Hepatocyte (in vitro differentiated cells): ENCODE results near the gene LMX1B. TPM values are rescaled to one million over a fixed set of nuclear protein-coding genes. Genes with fewer than 3 reads are reported as not detected.

ENCODE experiments used
- DNase-seq: peaks from one replicate; pipeline ENCODE4 v3.0.0-alpha.2; 2016; ENCODE audit warnings: low spot score
- H2AFZ ChIP-seq: fragments of 200-600 bp; sonication (generic); 2 replicates; pipeline ENCODE4 v1.6.0; 2016; ENCODE audit warnings: antibody characterized with exemption, mild to moderate bottlenecking
- H3K27ac ChIP-seq: fragments of 200-600 bp; sonication (generic); 2 replicates; pipeline ENCODE4 v1.5.1; 2016; ENCODE audit warnings: mild to moderate bottlenecking
- H3K27me3 ChIP-seq: fragments of 200-600 bp; sonication (generic); 2 replicates; pipeline ENCODE4 v1.6.1; 2016
- H3K36me3 ChIP-seq: fragments of 200-600 bp; sonication (generic); replicated peaks from 2 replicates; pipeline ENCODE4 v1.5.1; 2016; ENCODE audit warnings: low read depth; ENCODE audit not compliant: insufficient read depth
- H3K4me1 ChIP-seq: fragments of 200-600 bp; sonication (generic); 2 replicates; pipeline ENCODE4 v1.5.1; 2016; ENCODE audit warnings: mild to moderate bottlenecking, moderate library complexity; ENCODE audit not compliant: insufficient read depth
- H3K4me2 ChIP-seq: fragments of 200-600 bp; sonication (generic); 2 replicates; pipeline ENCODE4 v1.6.0; 2016
- H3K4me3 ChIP-seq: fragments of 200-600 bp; sonication (generic); 2 replicates; pipeline ENCODE4 v1.5.1; 2016; ENCODE audit warnings: mild to moderate bottlenecking
- H3K79me2 ChIP-seq: fragments of 200-600 bp; sonication (generic); 2 replicates; pipeline ENCODE4 v1.6.0; 2017; ENCODE audit warnings: mild to moderate bottlenecking
- H3K9me2 ChIP-seq: fragments of 200-600 bp; sonication (generic); replicated peaks from 2 replicates; pipeline ENCODE4 v1.6.0; 2017; ENCODE audit warnings: mild to moderate bottlenecking; ENCODE audit not compliant: insufficient read depth
- H3K9me3 ChIP-seq: fragments of 200-600 bp; sonication (generic); 2 replicates; pipeline ENCODE4 v1.5.1; 2016; ENCODE audit warnings: low read depth, mild to moderate bottlenecking
- H4K20me1 ChIP-seq: fragments of 200-600 bp; sonication (generic); 2 replicates; pipeline ENCODE4 v1.6.0; 2016; ENCODE audit warnings: mild to moderate bottlenecking; ENCODE audit not compliant: insufficient read depth, poor library complexity, severe bottlenecking
- EZH2 ChIP-seq: fragments of 200-600 bp; sonication (generic); IDR thresholded peaks from 2 replicates; pipeline ENCODE4 v1.6.1; 2016; ENCODE audit warnings: antibody characterized with exemption, mild to moderate bottlenecking, borderline replicate concordance
- EZH2phosphoT487 ChIP-seq: fragments of 200-600 bp; sonication (generic); IDR thresholded peaks from one replicate; pipeline ENCODE4 v1.6.1; 2018; ENCODE audit warnings: antibody characterized with exemption, mild to moderate bottlenecking, low read depth, moderate library complexity; ENCODE audit not compliant: unreplicated experiment, severe bottlenecking
- WGBS: methylation state at CpG from one replicate; pipeline ENCODE4 v1.1.6; 2016; ENCODE audit warnings: low lambda C conversion rate; ENCODE audit errors: missing lambda C conversion rate; 5-methylcytosine and 5-hydroxymethylcytosine counted together
- polyA plus RNA-seq: library from polyadenylated mRNA; unstranded; fragments of >200 nt; fragmentation: Nextera tagmentation; extraction: Ambion mirVana; gene quantifications from 2 replicates; pipeline ENCODE4 v1.2.1, GENCODE V29; 2016
- total RNA-seq: library from RNA; depleted of rRNA; stranded (reverse); fragments of >200 nt; gene quantifications from 2 replicates; pipeline ENCODE4 v1.2.3, GENCODE V29; 2014
- TF ChIP-seq, protein P1 (sequence below): fragments of 200-600 bp; sonication (generic); IDR thresholded peaks from 2 replicates; pipeline ENCODE4 v1.5.1; 2016; ENCODE audit warnings: antibody characterized with exemption, mild to moderate bottlenecking; ENCODE audit not compliant: poor library complexity

LMX1B gene
- total and polyA plus RNA-seq, 2 experiments from 2014 or later, result 0.16 TPM; not detected in 1

DNA sequence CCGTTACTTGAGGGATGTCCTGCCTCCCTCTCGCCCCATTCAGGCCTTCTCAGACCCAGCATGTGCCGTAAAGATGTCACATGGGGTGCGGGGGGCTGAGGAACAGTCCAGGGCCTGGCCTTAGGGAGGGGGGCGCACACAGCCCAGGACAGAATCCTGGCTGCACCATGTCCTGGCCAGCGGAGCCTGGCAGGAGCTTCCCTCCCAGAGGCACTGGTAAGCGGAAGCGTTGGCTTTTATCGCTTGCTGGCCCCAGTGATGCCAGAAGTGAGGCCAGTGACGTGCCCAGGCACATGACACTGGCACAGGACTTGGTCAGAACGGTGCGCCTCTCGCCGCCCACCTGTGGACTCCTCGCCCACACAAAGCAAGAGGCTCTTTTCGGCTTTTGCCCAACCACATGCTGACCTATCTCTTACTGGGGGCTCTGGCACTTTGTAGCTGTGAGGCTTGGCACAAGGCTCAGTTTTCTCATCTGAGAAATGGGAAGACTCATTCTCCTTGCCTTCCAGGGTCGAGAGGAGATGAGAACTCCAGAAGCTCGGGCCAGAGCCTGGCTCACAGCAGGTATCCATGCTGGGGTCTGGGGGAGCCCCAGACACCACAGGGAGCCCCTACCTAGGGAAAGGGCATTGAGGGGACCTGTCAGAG lies 59.0 kb downstream of the LMX1B start:
- H3K36me3 ChIP-seq, result no peaks in the 10 kb centered on the region
- no peak for DNase-seq
- H3K27me3 ChIP-seq, result peaks cover 49% of the 10 kb centered on the region
- H3K9me2 ChIP-seq, result no peaks in the 10 kb centered on the region
- H4K20me1 ChIP-seq, result no peaks in the 10 kb centered on the region
- H2AFZ ChIP-seq, result no peak overlapping the region
- TF ChIP-seq EZH2phosphoT487 (no peak), EZH2 (no peak)
- TF ChIP-seq, protein P1, sequence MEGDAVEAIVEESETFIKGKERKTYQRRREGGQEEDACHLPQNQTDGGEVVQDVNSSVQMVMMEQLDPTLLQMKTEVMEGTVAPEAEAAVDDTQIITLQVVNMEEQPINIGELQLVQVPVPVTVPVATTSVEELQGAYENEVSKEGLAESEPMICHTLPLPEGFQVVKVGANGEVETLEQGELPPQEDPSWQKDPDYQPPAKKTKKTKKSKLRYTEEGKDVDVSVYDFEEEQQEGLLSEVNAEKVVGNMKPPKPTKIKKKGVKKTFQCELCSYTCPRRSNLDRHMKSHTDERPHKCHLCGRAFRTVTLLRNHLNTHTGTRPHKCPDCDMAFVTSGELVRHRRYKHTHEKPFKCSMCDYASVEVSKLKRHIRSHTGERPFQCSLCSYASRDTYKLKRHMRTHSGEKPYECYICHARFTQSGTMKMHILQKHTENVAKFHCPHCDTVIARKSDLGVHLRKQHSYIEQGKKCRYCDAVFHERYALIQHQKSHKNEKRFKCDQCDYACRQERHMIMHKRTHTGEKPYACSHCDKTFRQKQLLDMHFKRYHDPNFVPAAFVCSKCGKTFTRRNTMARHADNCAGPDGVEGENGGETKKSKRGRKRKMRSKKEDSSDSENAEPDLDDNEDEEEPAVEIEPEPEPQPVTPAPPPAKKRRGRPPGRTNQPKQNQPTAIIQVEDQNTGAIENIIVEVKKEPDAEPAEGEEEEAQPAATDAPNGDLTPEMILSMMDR, result no peak
- H3K9me3 ChIP-seq, result no peaks in the 10 kb centered on the region
- peaks cover 17% of the 10 kb centered on the region for H3K4me1 ChIP-seq
- no peak overlapping the region for H3K4me3 ChIP-seq
- no peaks in the 10 kb centered on the region for H3K79me2 ChIP-seq
- 79% methylated on average over 18 of the region's 18 CpGs for WGBS
- no peak overlapping the region for H3K27ac ChIP-seq
- H3K4me2 ChIP-seq, result no peak overlapping the region

DNA sequence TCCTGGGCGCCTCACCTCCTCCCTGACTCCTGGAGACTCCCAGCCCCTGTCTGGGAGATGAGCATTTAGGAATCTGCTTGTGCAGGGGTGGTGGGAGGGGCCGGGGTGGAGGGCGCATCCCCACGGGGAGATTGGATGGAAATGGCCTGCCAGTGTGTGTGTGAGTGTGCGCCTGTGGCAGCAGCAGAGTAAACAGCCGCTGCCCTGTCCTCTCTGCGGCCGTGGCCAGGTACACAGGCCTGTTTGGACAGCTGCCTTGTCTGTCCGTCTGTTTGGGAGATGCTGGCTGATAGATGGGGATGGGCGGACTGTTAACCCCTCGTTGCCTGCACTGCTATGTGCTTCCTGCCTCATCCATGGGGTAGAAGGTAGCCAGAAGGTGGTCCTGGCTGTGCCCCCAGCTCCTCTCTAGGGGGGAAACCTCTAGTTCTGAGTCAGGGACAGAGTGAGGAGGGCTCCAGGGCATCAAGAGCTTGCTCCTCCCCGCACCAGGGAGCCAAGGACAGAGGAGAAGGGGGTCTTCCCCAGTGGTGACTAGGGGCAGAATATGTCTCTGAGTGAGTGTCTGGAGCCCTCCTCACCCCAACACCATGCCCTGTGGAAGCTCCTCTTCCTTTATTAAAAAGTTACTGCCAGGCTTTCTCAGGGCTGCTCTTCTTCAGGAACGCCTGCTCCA lies 60.1 kb downstream of the LMX1B start:
- H3K27me3 ChIP-seq, result peaks cover 56% of the 10 kb centered on the region
- no peaks in the 10 kb centered on the region for H3K36me3 ChIP-seq
- no peak overlapping the region for H3K27ac ChIP-seq
- no peaks in the 10 kb centered on the region for H4K20me1 ChIP-seq
- no peak for TF ChIP-seq EZH2
- TF ChIP-seq, protein P1, result no peak
- no peak for TF ChIP-seq EZH2phosphoT487
- 23% methylated on average over 13 of the region's 13 CpGs for WGBS
- no peak overlapping the region for H3K4me3 ChIP-seq
- H3K4me2 ChIP-seq, result no peak overlapping the region
- DNase-seq, result peak; percentile 42
- no peaks in the 10 kb centered on the region for H3K9me2 ChIP-seq
- H3K9me3 ChIP-seq, result no peaks in the 10 kb centered on the region
- peaks cover 17% of the 10 kb centered on the region for H3K4me1 ChIP-seq
- no peak overlapping the region for H2AFZ ChIP-seq
- no peaks in the 10 kb centered on the region for H3K79me2 ChIP-seq

GRCh38 chr9:126674365-126675146 lies 60.8 kb downstream of the LMX1B start:
- TF ChIP-seq EZH2phosphoT487, result no peak
- TF ChIP-seq, protein P1, result no peak
- TF ChIP-seq EZH2, result no peak
- Histone ChIP-seq H3K27me3 (peaks cover 62% of the 10 kb centered on the region), H4K20me1 (no peaks in the 10 kb centered on the region), H3K4me1 (peaks cover 17% of the 10 kb centered on the region), H2AFZ (no peak overlapping the region), H3K9me3 (no peaks in the 10 kb centered on the region), H3K4me2 (no peak overlapping the region), H3K27ac (no peak overlapping the region), H3K36me3 (no peaks in the 10 kb centered on the region), H3K9me2 (no peaks in the 10 kb centered on the region), H3K79me2 (no peaks in the 10 kb centered on the region), H3K4me3 (no peak overlapping the region)
- 38% methylated on average over 11 of the region's 11 CpGs for WGBS
- DNase-seq, result no peak
